Hematopoietic multipotent progenitor cell (in vitro differentiated cells): ENCODE data around the gene FAAH. TPM values are rescaled to one million over a fixed set of nuclear protein-coding genes. Genes with fewer than 3 reads are reported as not detected.

ENCODE experiments used
- DNase-seq, 3 donors: peaks; one replicate each; pipeline ENCODE4 v3.0.0-alpha.2; 2011 to 2015; ENCODE audit warnings: low read depth in 2 of 3, low spot score in 2 of 3
- total RNA-seq: library from RNA; depleted of rRNA; stranded (reverse); fragments of >200 nt; gene quantifications from one replicate; pipeline ENCODE4 v1.2.3, GENCODE V29; 2012

FAAH gene
- total RNA-seq, 1 donor = 14.8 TPM

GRCh38 chr1:46400421-46400820 lies 6.3 kb downstream of the FAAH start:
- no peak for DNase-seq

GRCh38 chr1:46401154-46401913 lies 7.2 kb downstream of the FAAH start:
- no peak for DNase-seq

- DNase-seq = peak in 2 of 3 donors; percentile 29 to 30
These were observed 8.0 kb downstream of the FAAH start for GRCh38 chr1:46401964-46402626.

GRCh38 chr1:46403916-46404315 lies 9.8 kb downstream of the FAAH start:
- DNase-seq = no peak

- DNase-seq = no peak
These were observed 10.5 kb downstream of the FAAH start for GRCh38 chr1:46404482-46405196.

- no peak for DNase-seq
These were observed 11.1 kb downstream of the FAAH start for GRCh38 chr1:46405197-46405555.

GRCh38 chr1:46405724-46406123 lies 11.6 kb downstream of the FAAH start:
- DNase-seq = no peak

- DNase-seq = no peak
These were observed 12.9 kb downstream of the FAAH start for GRCh38 chr1:46406881-46407608.

- DNase-seq = no peak
These were observed 13.5 kb downstream of the FAAH start for GRCh38 chr1:46407636-46408035.

- DNase-seq = no peak
These were observed 14.4 kb downstream of the FAAH start for GRCh38 chr1:46408356-46409062.

GRCh38 chr1:46409063-46409372 lies 14.9 kb downstream of the FAAH start:
- DNase-seq = no peak

GRCh38 chr1:46410156-46411009 lies 16.3 kb downstream of the FAAH start:
- no peak for DNase-seq

- DNase-seq = no peak
These were observed 16.9 kb downstream of the FAAH start for GRCh38 chr1:46411010-46411405.

GRCh38 chr1:46411601-46412341 lies 17.7 kb downstream of the FAAH start:
- DNase-seq = no peak

- no peak for DNase-seq
These were observed 18.9 kb downstream of the FAAH start for GRCh38 chr1:46412893-46413595.

- DNase-seq = peak in 1 of 3 donors; percentile 52
These were observed 19.5 kb downstream of the FAAH start for GRCh38 chr1:46413596-46413985.

- no peak for DNase-seq
These were observed 21.4 kb downstream of the FAAH start for GRCh38 chr1:46415514-46415913.

GRCh38 chr1:46418976-46419375 lies 24.9 kb downstream of the FAAH start:
- DNase-seq = no peak
